Suprapubic skin (tissue), 4 donors: ENCODE results near the gene CDC42BPG. TPM values are rescaled to one million over a fixed set of nuclear protein-coding genes. Genes with fewer than 3 reads are reported as not detected.

ENCODE experiments used
- DNase-seq, 2 donors: peaks; one replicate each; pipeline ENCODE4 v3.0.0-alpha.2; 2019; ENCODE audit warnings: low spot score in 2 of 2
- H3K27ac ChIP-seq: fragments of 200-600 bp; sonication (generic); one replicate; pipeline ENCODE4 v1.5.1; 2019
- H3K27me3 ChIP-seq: fragments of 200-600 bp; sonication (generic); one replicate; pipeline ENCODE4 v1.5.1; 2019
- H3K36me3 ChIP-seq: fragments of 200-600 bp; sonication (generic); one replicate; pipeline ENCODE4 v1.5.1; 2019
- H3K4me1 ChIP-seq: fragments of 200-600 bp; sonication (generic); one replicate; pipeline ENCODE4 v1.5.1; 2019
- H3K4me3 ChIP-seq: fragments of 200-600 bp; sonication (generic); one replicate; pipeline ENCODE4 v1.5.1; 2019; ENCODE audit warnings: mild to moderate bottlenecking
- H3K9me3 ChIP-seq: fragments of 200-600 bp; sonication (generic); one replicate; pipeline ENCODE4 v1.5.1; 2019
- CTCF ChIP-seq, 2 donors: fragments of 200-600 bp in 1 of 2; fragments of 450-650 bp in 1 of 2; sonication (generic) in 1 of 2; IDR thresholded peaks; one replicate each; pipeline ENCODE4 v1.5.1; 2016 to 2019; ENCODE audit warnings: antibody characterized with exemption in 2 of 2, mild to moderate bottlenecking in 1 of 2, moderate library complexity in 1 of 2
- EP300 ChIP-seq: sonication (generic); formaldehyde crosslinking; IDR thresholded peaks from one replicate; pipeline ENCODE4 v1.6.1; 2017; ENCODE audit warnings: antibody characterized with exemption
- POLR2A ChIP-seq, 2 donors: fragments of 450-650 bp; IDR thresholded peaks; one replicate each; pipeline ENCODE4 v1.6.1; 2017; ENCODE audit warnings: antibody characterized with exemption in 2 of 2, mild to moderate bottlenecking in 2 of 2, moderate library complexity in 2 of 2
- POLR2AphosphoS5 ChIP-seq, 3 donors: sonication (generic); formaldehyde crosslinking; IDR thresholded peaks; one replicate each; pipeline ENCODE4 v1.6.1; 2017; ENCODE audit warnings: antibody characterized with exemption in 3 of 3
- WGBS: methylation state at CpG from one replicate; pipeline ENCODE4 v1.1.5; 2018; 5-methylcytosine and 5-hydroxymethylcytosine counted together
- total RNA-seq, 4 donors: library from RNA; depleted of rRNA; stranded (reverse); fragments of >200 nt; gene quantifications; one replicate each; pipeline ENCODE4 v1.1.0, GENCODE V29; 2016

CDC42BPG gene
- total RNA-seq, 4 donors from 2014 or later, result 42.2 to 64.9 (median 61.1) TPM

GRCh38 chr11:64842851-64843685, 1.4 kb downstream of the CDC42BPG start:
- peaks cover 31% of the 10 kb centered on the region for H3K4me1 ChIP-seq
- DNase-seq, result peak in 1 of 2 donors; percentile 85
- 46% methylated on average over 4 of the region's 19 CpGs for WGBS

GRCh38 chr11:64842366-64842759, 2.1 kb downstream of the CDC42BPG start:
- peak overlapping the region; percentile 93 for H3K27ac ChIP-seq
- peak overlapping the region; percentile 62 for H3K4me3 ChIP-seq
- no peaks in the 10 kb centered on the region for H3K9me3 ChIP-seq
- no peaks in the 10 kb centered on the region for H3K27me3 ChIP-seq
- peaks cover 29% of the 10 kb centered on the region for H3K36me3 ChIP-seq
- WGBS, result no CpG with 5 or more reads among the region's 6 CpGs
- peak in 1 of 2 donors; percentile 65 for DNase-seq
- TF ChIP-seq POLR2A (IDR thresholded peaks at IDR 0.05) (no peak), EP300 (no peak), POLR2AphosphoS5 (IDR thresholded peaks at IDR 0.05) (no peak)
- H3K4me1 ChIP-seq, result peaks cover 24% of the 10 kb centered on the region

More at GRCh38 chr11:64842851-64843685, 1.4 kb downstream of the CDC42BPG start:
- H3K4me3 ChIP-seq, result peak overlapping the region; percentile 62
- TF ChIP-seq POLR2AphosphoS5 (IDR thresholded peaks at IDR 0.05) (peak in 1 of 3 donors; percentile 14), EP300 (no peak), POLR2A (IDR thresholded peaks at IDR 0.05) (no peak)
- H3K27ac ChIP-seq, result peak overlapping the region; percentile 93
- peaks cover 24% of the 10 kb centered on the region for H3K36me3 ChIP-seq
- no peaks in the 10 kb centered on the region for H3K27me3 ChIP-seq
- H3K9me3 ChIP-seq, result no peaks in the 10 kb centered on the region

GRCh38 chr11:64841592-64842365, 2.7 kb downstream of the CDC42BPG start:
- Histone ChIP-seq H3K36me3 (peaks cover 29% of the 10 kb centered on the region), H3K9me3 (no peaks in the 10 kb centered on the region), H3K27me3 (no peaks in the 10 kb centered on the region), H3K27ac (peak overlapping the region; percentile 93), H3K4me1 (peaks cover 26% of the 10 kb centered on the region), H3K4me3 (peak overlapping the region; percentile 62)
- TF ChIP-seq POLR2AphosphoS5 (IDR thresholded peaks at IDR 0.05) (no peak), CTCF (IDR thresholded peaks at IDR 0.05) (no peak), EP300 (no peak), POLR2A (IDR thresholded peaks at IDR 0.05) (no peak)
- WGBS, result 59% methylated on average over 11 of the region's 15 CpGs
- DNase-seq, result no peak

GRCh38 chr11:64839887-64840782, 4.3 kb downstream of the CDC42BPG start:
- 76% methylated on average over 15 of the region's 24 CpGs for WGBS
- no peaks in the 10 kb centered on the region for H3K9me3 ChIP-seq
- peaks cover 29% of the 10 kb centered on the region for H3K36me3 ChIP-seq
- H3K4me3 ChIP-seq, result no peak overlapping the region
- peaks cover 40% of the 10 kb centered on the region for H3K4me1 ChIP-seq
- TF ChIP-seq EP300 (no peak), CTCF (IDR thresholded peaks at IDR 0.05) (no peak), POLR2AphosphoS5 (IDR thresholded peaks at IDR 0.05) (no peak), POLR2A (IDR thresholded peaks at IDR 0.05) (no peak)
- peak; percentile 58 to 77 for DNase-seq
- no peaks in the 10 kb centered on the region for H3K27me3 ChIP-seq
- no peak overlapping the region for H3K27ac ChIP-seq

GRCh38 chr11:64839335-64839734, 5.1 kb downstream of the CDC42BPG start:
- TF ChIP-seq POLR2AphosphoS5 (IDR thresholded peaks at IDR 0.05) (no peak), POLR2A (IDR thresholded peaks at IDR 0.05) (no peak)
- Histone ChIP-seq H3K4me3 (no peak overlapping the region), H3K27ac (no peak overlapping the region), H3K9me3 (no peaks in the 10 kb centered on the region), H3K4me1 (peaks cover 37% of the 10 kb centered on the region), H3K27me3 (no peaks in the 10 kb centered on the region), H3K36me3 (peaks cover 35% of the 10 kb centered on the region)
- no CpG with 5 or more reads among the region's 13 CpGs for WGBS
- DNase-seq, result no peak
